GM10248 (cell line): Measurements from ENCODE around the gene SASH3.
A peak's percentile ranks its signal among the peaks of the same experiment; 100 is the strongest.

ENCODE experiments used
- CTCF ChIA-PET: fragments of 300-600 bp; sonication (Branson Sonifier 250); formaldehyde crosslinking; extraction: SDS; loops from one replicate; lab custom pipeline; 2021; ENCODE audit warnings: antibody characterized with exemption; lab: Yijun Ruan, JAX
- POLR2A ChIA-PET: fragments of 350-650 bp; sonication (Branson Sonifier 250); formaldehyde crosslinking; extraction: SDS; loops from one replicate; lab custom pipeline; 2020; ENCODE audit warnings: antibody characterized with exemption; lab: Yijun Ruan, JAX
- DNase-seq: peaks from one replicate; pipeline ENCODE4 v3.0.0; 2012; ENCODE audit errors: extremely low spot score
- TF ChIP-seq, protein P1 (sequence below): IDR thresholded peaks from 2 replicates; pipeline ENCODE4 v1.5.1; 2012; ENCODE audit warnings: mild to moderate bottlenecking, low read depth; ENCODE audit errors: extremely low read depth, missing control alignments, control extremely low read depth

Gene SASH3

DNA sequence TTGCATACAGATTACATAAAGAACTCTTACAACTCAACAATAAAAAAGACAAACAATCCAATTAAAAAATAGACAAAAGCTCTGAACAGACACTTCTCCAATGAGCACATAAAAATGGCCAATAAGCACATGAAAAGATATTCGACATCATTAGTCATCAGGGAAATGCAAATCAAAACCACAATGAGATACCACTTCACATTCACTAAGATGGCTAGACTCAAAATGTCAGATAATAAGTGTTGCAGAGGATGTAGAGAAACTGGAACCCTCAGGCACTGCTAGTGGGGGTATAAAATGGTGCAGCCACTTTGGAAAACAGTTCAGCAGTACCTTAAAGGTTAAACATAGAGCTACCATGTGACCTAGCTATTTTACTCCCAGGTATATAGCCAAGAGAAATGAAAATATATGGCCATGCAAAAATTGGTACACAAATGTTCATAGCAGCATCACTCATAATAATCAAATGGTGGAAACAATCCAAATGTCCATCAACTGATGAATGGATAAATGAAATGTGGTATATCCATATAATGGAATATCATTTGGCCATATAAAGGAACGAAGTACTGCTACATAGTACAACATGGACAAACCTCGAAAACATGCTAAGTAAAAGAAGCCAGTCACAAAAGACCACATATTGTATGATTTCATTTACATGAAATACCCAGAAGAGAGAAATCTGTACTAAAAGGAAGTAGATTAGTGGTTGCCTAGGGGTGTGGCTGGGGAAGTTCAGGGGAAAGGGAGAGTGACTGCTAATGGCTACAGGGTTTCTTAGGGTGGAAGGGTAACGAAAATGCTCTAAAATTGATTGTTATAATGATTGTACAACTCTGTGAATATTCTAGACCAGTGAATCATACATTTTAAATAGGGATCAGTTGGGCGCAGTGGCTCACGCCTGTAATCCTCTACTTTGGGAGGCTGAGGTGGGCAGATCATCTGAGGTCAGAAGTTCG is 29.4 kb downstream of the SASH3 start:
- no peak for DNase-seq
- CTCF ChIA-PET: interaction anchor here (0.9 kb wide), 1 partner anchor 11 kb away, joined by 3 read pairs; no protein-coding TSS in a partner anchor
- POLR2A ChIA-PET: no interaction called here
- TF ChIP-seq, protein P1, sequence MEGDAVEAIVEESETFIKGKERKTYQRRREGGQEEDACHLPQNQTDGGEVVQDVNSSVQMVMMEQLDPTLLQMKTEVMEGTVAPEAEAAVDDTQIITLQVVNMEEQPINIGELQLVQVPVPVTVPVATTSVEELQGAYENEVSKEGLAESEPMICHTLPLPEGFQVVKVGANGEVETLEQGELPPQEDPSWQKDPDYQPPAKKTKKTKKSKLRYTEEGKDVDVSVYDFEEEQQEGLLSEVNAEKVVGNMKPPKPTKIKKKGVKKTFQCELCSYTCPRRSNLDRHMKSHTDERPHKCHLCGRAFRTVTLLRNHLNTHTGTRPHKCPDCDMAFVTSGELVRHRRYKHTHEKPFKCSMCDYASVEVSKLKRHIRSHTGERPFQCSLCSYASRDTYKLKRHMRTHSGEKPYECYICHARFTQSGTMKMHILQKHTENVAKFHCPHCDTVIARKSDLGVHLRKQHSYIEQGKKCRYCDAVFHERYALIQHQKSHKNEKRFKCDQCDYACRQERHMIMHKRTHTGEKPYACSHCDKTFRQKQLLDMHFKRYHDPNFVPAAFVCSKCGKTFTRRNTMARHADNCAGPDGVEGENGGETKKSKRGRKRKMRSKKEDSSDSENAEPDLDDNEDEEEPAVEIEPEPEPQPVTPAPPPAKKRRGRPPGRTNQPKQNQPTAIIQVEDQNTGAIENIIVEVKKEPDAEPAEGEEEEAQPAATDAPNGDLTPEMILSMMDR: no peak

DNA sequence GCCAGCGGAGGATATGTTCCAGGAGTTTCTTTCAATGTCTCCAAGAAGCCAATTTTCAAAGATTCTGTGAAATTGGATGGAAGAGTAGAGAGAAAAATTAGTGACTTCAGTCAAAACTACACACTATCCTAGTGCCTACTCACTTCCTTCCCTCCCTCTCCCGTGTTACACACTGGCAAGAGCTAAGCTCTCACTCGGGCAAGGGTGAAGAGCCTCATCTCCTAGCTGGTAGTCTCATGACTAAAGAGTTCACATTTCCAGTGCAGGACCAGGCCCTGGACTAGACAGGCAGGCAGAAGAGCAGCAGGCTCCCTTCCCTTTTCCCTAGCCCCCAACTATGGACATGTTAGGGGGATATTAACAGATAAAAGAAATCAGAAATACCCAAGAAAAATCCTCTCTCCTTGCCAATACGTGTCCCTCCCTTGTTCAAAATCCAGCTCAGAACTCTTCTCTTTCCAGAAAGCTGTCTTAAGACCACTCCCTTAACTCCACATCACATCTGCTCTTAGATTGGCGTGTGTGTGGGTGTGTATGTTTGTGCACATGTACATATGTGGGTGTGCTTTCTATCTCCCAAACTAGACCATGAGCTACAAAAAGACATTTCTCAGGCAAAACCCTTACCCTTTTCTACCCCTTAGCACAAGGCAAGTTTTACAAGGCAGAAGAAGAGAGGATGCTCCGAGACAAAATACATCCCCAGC is 34.1 kb downstream of the SASH3 start:
- no peak for DNase-seq
- CTCF ChIA-PET: interaction anchor here (1.2 kb wide), 1 partner anchor 16 kb away, joined by 3 read pairs; no protein-coding TSS in a partner anchor
- POLR2A ChIA-PET: no interaction called here
- TF ChIP-seq, protein P1: no peak

DNA sequence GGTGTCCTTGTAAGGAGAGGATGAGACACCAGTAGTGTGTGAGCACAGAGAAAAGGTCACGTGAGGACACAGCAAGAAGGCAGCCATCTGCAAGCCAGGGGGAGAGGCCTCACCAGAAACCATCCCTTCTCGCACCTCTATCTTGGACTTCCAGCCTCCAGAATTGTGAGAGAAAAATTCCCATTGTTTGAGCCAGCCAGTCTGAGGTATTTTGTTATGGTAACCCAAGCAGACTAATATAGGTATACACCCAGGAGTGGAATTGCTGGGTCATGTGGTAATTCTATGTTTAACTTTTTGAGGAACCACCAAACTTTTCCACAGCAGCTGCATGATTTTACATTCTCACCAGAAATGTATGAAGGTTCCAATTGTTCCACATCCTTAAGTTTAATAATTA is 38.4 kb downstream of the SASH3 start:
- DNase-seq: no peak
- TF ChIP-seq, protein P1: no peak
- ChIA-PET POLR2A (no interaction called here), CTCF (no interaction called here)

DNA sequence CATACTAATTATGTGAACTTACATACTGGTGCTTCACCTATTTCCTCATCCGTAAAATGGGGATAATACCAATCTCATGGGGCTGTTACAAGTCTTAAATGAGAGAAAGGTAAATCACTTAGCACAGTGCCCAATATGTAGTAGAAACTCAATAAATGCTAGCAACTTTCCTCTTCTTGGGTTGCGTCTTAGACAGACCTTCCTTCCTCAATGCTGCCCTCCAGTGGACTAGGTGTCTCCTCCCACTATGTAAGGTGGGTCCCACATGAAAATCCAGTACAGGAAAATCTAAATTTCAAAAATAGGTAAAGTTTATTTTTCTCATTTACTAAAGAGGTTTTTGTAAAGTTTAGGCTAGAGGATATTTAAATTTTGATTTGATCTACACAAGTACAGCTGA is 43.4 kb downstream of the SASH3 start:
- DNase-seq: peak; percentile 52
- ChIA-PET CTCF (interaction anchor here (0.9 to 2.6 kb wide), 12 partner anchors 14 to 183 kb away, joined by 3 to 15 read pairs (median 4); no protein-coding TSS in a partner anchor), POLR2A (no interaction called here)
- TF ChIP-seq, protein P1: peak; percentile 47

DNA sequence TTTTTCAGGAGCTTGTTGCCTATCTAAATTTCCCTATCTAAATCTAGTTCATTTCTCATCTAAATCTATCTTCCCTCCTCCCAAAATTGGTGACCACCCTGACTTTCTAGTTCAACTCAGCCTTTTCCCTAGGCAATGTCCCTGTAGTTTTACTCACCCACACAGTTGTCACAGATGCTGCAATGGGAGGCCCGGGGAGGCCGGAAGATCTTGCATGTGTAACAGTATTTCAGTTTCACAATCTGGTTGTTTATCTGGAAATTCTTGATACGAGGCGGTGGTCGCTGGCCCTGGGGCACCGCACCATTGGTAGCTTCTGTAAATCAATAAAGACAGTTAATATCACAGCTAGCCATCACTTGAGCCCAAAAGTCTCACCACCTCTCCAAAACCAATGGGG is 43.8 kb downstream of the SASH3 start:
- DNase-seq: no peak
- TF ChIP-seq, protein P1: no peak
- ChIA-PET POLR2A (no interaction called here), CTCF (interaction anchor here (1.1 to 2.6 kb wide), 12 partner anchors 14 to 217 kb away, joined by 3 to 15 read pairs (median 4); no protein-coding TSS in a partner anchor)

DNA sequence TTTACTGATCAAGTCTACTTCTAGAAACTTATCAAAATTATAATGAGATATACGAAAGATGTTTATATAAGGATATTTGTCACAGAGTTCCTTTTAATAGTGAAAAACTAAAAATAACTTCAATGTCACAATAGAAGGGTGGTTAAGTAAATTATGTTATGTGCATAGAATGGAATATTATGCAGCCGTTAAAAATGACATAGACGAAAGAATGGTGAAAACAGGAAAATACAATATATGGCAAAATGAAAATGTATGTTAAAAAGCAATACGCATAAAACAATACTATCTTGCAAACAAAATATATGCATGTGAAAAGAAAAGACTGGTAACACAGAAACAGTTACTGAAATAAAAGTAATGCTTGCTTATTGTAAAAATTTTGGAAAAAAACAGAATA is 44.9 kb downstream of the SASH3 start:
- ChIA-PET CTCF (interaction anchor here (1.3 to 2.6 kb wide), 2 partner anchors 19 to 218 kb away, joined by 3 to 8 read pairs; no protein-coding TSS in a partner anchor), POLR2A (no interaction called here)
- no peak for DNase-seq
- TF ChIP-seq, protein P1: no peak
